BJ (cell line): Measurements from ENCODE around the gene EXOC3. TPM values are rescaled to one million over a fixed set of nuclear protein-coding genes. Genes with fewer than 3 reads are reported as not detected.

Source experiments
- CTCF ChIA-PET: fragments of 350-600 bp; formaldehyde crosslinking; extraction: SDS; loops from one replicate; lab custom pipeline; 2021; ENCODE audit warnings: antibody characterized with exemption, inconsistent platforms; lab: Yijun Ruan, JAX
- POLR2A ChIA-PET: fragments of 300-600 bp; sonication (Branson Sonifier 250); formaldehyde crosslinking; extraction: SDS; loops from one replicate; lab custom pipeline; 2021; ENCODE audit warnings: antibody characterized with exemption; lab: Charles Lee
- DNase-seq: peaks from one replicate; pipeline ENCODE4 v3.0.0-alpha.2; 2011; ENCODE audit warnings: low read depth
- H3K27me3 ChIP-seq: 2 replicates; pipeline ENCODE4 v1.6.0; 2011; ENCODE audit warnings: low read length; ENCODE audit not compliant: control insufficient read depth, insufficient read depth
- H3K36me3 ChIP-seq: 2 replicates; pipeline ENCODE4 v1.5.1; 2011; ENCODE audit warnings: low read length; ENCODE audit not compliant: control insufficient read depth, insufficient read depth
- H3K4me3 ChIP-seq: 2 replicates; pipeline ENCODE4 v1.5.1; 2011; ENCODE audit warnings: low read depth, mild to moderate bottlenecking, control low read depth, low read length
- CTCF ChIP-seq: IDR thresholded peaks from 2 replicates; pipeline ENCODE4 v1.5.1; 2011; ENCODE audit warnings: low read depth, mild to moderate bottlenecking, control low read depth, inconsistent platforms, low read length, moderate library complexity; ENCODE audit not compliant: insufficient read depth
- polyA plus RNA-seq: library from polyadenylated mRNA; depleted of rRNA; stranded (reverse); fragments of >200 nt; gene quantifications from 2 replicates; pipeline ENCODE4 v1.2.3, GENCODE V29; 2011

EXOC3 gene
- polyA plus RNA-seq, 1 experiment = 32.1 TPM

- ChIA-PET POLR2A (interaction anchor here (0.7 kb wide), 1 partner anchor 8 kb away, joined by 3 read pairs; no protein-coding TSS in a partner anchor), CTCF (interaction anchor here (0.9 to 2.1 kb wide), 4 partner anchors 11 to 30 kb away, joined by 3 to 11 read pairs (median 6); no protein-coding TSS in a partner anchor)
- Histone ChIP-seq H3K27me3 (no peaks in the 10 kb centered on the region), H3K4me3 (no peak overlapping the region), H3K36me3 (peaks cover 24% of the 10 kb centered on the region)
- no peak for DNase-seq
- no peak for TF ChIP-seq CTCF
These were observed 25.4 kb upstream of the EXOC3 start for GRCh38 chr5:417301-418161.

GRCh38 chr5:418162-419121 is 24.5 kb upstream of the EXOC3 start:
- no peak for DNase-seq
- POLR2A ChIA-PET = interaction anchor here (0.5 to 0.7 kb wide), 2 partner anchors 9 to 28 kb away, joined by 3 to 7 read pairs; no protein-coding TSS in a partner anchor

GRCh38 chr5:419970-420369 is 23.0 kb upstream of the EXOC3 start:
- no peak for TF ChIP-seq CTCF
- H3K4me3 ChIP-seq = no peak overlapping the region
- H3K27me3 ChIP-seq = no peaks in the 10 kb centered on the region
- POLR2A ChIA-PET = no interaction called here
- H3K36me3 ChIP-seq = peaks cover 25% of the 10 kb centered on the region
- no peak for DNase-seq
- CTCF ChIA-PET = interaction anchor here (1.0 to 1.1 kb wide), 3 partner anchors 11 to 82 kb away, joined by 3 to 4 read pairs (median 4); no protein-coding TSS in a partner anchor

More at GRCh38 chr5:418162-419121, 24.5 kb upstream of the EXOC3 start:
- Histone ChIP-seq H3K27me3 (no peaks in the 10 kb centered on the region), H3K36me3 (peaks cover 30% of the 10 kb centered on the region), H3K4me3 (no peak overlapping the region)
- TF ChIP-seq CTCF = no peak
- CTCF ChIA-PET = interaction anchor here (0.7 to 2.1 kb wide), 6 partner anchors 9 to 38 kb away, joined by 3 to 11 read pairs (median 4); no protein-coding TSS in a partner anchor

- POLR2A ChIA-PET = no interaction called here
- DNase-seq = no peak
- H3K27me3 ChIP-seq = no peaks in the 10 kb centered on the region
- TF ChIP-seq CTCF = no peak
- peaks cover 26% of the 10 kb centered on the region for H3K36me3 ChIP-seq
- no peak overlapping the region for H3K4me3 ChIP-seq
- CTCF ChIA-PET = interaction anchor here (1.0 kb wide), 1 partner anchor 10 kb away, joined by 4 read pairs; no protein-coding TSS in a partner anchor
These were observed 22.2 kb upstream of the EXOC3 start for GRCh38 chr5:420632-421286.
